ENCODE measurements around the gene GTF2F1.
"Not testable (repeated sequence)": the region's sequence is repeated elsewhere in the genome, so short reads cannot be mapped to it uniquely, and the experiment has no call there.

The GTF2F1 gene

GRCh38 chr19:6381030-6381750 is 11.8 kb downstream of the GTF2F1 start:
- DNase-seq: no peak

DNA sequence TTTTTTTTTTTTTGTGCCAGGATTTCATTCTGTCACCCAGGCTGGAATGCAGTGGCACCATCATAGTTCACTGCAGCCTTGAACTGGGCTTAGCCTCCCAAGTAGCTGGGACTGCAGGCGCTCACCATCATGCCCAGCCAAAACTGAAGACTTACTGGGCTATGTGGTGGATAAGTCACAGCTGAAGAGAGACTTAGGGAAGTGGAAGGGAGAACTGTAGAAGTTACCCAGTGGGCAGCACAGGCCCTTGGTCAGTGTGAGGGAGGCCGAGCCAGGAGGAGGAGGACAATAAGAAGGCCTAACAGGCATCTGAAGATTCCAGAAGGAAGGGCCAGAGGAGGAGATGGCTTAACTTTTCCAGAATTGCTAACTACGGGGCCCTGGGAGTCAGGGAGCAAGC is 13.2 kb downstream of the GTF2F1 start:
- no peak for DNase-seq

- no peak for DNase-seq
Measured at GRCh38 chr19:6378486-6378885, 14.5 kb downstream of the GTF2F1 start.

- no peak for DNase-seq
Measured at GRCh38 chr19:6378041-6378440, 14.9 kb downstream of the GTF2F1 start.

DNA sequence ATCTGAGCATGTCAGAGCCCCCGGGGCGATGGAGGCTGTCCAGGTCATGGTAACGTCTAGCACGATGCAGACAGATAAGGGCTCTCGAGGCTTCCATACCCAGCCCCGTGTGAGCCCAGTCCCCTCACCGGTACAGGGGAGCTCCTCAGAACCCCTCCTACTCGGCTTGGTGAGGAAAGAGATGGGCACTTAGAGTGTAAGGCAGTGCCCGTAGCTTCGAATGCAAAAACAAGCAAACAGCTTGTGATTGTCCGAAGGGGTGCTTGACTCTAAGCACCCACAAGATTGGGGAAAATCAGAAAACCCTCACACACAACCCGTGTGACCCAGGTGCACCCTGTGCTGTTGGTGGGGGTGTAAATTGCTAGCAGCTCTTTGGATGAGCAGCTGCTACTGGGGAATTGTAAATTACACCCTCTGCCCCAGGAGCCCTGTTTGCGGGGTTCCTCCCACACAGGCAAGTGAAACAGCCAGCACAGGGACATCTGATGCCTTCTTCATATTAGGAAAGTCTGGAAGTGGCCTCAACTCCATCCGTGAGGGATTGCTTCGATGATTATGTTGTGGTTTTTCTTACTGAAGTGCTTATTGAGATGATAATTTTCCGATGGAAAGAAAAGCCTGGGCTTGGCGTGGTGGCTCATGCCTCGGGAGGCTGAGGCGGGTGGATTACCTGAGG is 16.3 kb downstream of the GTF2F1 start:
- no peak for DNase-seq

GRCh38 chr19:6375411-6376010 is 17.5 kb downstream of the GTF2F1 start, which contains the start of gene PSPN:
TSS of gene PSPN (minus strand) at chr19:6375933. CDS start at chr19:6375849, 84 bp downstream.
- DNase-seq: no peak

DNA sequence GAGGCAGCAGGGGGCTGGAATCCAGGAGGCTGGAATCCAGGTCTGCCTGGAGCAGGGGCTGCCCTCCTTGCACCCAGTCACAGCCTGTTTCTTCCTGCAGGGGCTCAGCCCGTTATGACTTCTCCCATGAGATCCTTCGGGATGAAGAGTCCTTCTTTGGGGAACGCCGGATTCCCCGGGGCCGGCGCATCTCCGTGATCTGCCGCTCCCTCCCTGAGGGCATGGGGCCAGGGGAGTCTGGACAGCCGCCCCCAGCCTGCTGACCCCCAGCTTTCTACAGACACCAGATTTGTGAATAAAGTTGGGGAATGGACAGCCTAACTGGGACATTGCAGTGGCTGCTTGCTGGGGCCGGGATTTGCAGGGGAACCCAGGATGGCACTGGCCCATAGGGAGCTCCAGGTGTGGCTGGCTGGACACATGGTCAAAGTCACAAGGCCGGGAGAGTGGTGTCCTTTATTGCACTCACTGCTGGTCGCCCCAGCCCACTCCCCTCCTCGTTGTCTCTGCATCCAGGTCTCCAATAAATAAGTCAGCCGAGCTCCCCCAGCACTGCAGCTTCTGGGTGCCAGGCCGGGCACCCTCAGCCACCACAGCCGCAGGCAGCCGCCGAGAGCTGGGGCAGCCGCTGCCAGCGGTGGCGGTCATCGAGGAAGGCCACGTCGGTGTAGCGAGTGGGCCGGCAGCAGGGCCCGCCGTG is 18.1 kb downstream of the GTF2F1 start:
- no peak for DNase-seq

- DNase-seq: no peak
Measured at GRCh38 chr19:6374161-6374709, 18.7 kb downstream of the GTF2F1 start.

DNA sequence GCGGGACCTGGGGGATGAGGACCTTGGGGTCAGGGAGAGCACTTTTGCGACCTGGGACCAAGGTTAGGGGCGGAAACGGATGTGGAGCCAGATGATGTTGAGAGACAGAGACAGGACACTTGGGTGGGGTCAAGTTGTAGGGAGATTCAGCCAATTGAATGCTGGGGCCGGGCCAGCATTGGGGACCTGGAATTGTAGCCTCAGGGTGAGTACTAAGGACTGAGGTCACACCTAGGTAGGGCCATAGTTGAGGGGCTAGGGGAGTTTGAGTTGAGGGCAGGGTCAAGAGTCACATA is 19.2 kb downstream of the GTF2F1 start:
- no peak for DNase-seq

DNA sequence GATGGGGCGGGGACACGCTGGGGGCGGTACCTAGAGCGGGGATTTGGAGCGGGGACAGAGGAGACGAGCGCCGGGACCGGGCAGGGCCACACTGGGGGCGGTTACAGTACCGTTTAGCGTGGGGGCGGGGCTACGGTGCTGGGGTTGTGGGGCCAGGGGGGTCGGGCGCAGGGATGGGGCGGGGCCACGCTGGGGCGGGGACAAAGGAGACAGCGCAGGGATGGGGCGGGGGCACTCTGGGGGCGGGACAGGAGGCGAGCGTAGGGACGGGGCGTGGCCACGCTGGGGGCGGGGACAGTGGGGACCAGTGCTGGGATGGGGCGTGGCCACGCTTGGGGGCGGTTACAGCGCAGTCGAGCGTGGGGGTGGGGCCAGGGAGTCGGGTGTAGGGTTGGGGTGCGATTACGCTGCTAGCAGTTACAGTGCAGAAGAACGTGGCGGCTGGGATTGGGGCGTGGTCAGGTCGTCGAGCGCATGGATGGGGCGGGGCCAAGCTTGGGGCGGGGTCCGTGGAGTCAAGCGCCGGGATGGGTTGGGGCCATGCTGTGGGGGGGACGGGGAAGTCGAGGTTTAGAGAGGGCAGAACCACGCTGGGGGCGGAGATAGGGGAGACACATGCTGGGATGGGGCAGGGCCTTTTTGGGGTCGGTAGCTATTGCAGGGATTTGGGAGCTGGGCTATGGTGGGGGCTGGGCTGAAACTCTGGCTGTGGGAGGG is 19.7 kb downstream of the GTF2F1 start:
- peak; percentile 99 for DNase-seq

GRCh38 chr19:6372594-6373095 is 20.3 kb downstream of the GTF2F1 start, which contains the start of gene ALKBH7:
TSS of gene ALKBH7 (plus strand) at chr19:6372794. CDS start at chr19:6372821, 27 bp downstream.
- peak; percentile 96 for DNase-seq

- DNase-seq: no peak
Measured at GRCh38 chr19:6364353-6364752, 28.6 kb downstream of the GTF2F1 start.

DNA sequence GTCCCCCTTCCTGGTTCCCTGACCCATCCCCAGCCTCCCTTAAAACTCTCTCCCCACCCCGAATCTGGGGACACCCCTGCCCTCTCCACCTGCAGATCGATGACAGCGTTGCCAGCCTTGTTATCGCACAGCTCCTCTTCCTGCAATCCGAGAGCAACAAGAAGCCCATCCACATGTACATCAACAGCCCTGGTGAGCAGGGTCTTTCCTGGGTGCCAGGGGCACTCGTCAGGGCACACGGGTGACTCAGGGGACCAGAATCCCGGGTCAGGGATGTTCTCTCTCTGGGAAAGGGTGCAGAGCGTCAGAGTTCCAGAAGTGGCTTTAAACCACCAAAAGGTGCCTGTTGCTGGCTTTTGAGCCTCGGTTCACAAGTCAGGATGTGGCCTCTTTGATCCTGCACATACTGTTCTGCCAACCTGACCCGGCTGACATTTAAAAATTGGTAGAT is 30.6 kb downstream of the GTF2F1 start:
- no peak for DNase-seq

DNA sequence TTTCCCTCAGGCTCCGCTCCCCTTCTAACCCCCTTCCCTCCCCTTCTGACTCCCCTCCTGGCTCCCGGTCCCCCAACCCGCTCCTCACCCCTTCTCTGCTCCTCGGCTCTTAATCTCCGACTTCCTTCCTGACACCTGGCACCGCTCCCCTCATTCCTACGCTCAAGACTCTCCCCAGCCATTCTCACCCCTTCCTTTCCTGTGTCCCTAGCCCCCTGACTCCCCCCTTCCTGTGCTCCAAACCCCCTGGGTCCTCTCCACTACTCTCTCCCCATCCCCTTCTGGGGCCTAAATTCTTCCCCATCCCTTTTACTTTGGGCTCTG is 31.0 kb downstream of the GTF2F1 start:
- DNase-seq: no peak

DNA sequence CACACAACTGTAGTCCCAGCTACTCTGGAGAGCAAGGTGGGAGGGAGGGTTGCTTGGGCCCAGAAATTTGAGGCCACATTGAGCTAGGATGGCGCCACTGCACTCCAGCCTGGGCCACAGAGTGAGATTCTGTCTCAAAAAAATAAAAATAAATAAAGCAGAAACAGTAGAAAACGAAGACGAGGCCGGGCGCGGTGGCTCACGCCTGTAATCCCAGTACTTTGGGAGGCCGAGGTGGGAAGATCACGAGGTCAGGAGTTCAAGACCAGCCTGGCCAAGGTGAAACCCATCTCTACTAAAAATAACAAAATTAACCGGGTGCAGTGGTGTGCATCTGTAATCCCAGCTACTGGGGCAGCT is 32.1 kb downstream of the GTF2F1 start:
- not testable (repeated sequence) for DNase-seq

DNA sequence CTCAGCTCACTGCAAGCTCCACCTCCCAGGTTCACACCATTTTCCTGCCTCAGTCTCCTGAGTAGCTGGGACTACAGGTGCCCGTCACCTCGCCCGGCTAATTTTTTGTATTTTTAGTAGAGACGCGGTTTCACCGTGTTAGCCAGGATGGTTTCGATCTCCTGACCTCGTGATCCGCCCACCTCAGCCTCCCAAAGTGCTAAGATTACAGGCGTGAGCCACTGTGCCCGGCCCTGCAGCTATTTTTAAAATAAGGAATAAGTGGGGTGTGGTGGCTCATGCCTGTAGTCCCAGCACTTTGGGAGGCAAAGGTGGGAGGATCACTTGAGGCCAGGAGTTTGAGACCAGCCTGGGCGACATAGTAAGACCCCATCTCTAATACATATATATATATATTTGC is 32.5 kb downstream of the GTF2F1 start:
- DNase-seq: not testable (repeated sequence)

GRCh38 chr19:6359568-6360341 is 33.2 kb downstream of the GTF2F1 start:
- no peak for DNase-seq

DNA sequence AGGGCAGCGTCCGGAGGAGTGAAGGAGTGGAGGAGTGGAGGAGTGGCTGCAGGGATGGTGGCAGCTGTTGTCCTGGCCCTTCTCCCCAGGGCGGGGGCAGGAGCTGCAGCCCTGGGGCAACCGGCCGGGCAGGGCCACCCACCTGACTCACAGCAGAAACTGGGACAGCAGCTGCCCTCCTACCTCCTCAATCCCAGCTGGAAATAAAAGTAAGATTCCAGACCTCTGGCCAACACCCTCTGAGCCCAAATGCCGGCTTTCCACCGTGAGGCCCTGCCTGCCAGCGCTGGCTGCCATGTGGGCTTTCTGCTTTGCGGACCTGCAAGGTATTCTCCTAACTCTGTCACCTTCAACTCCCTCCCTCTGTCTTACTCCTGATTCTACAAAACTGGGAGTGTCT is 35.0 kb downstream of the GTF2F1 start:
- DNase-seq: no peak

DNA sequence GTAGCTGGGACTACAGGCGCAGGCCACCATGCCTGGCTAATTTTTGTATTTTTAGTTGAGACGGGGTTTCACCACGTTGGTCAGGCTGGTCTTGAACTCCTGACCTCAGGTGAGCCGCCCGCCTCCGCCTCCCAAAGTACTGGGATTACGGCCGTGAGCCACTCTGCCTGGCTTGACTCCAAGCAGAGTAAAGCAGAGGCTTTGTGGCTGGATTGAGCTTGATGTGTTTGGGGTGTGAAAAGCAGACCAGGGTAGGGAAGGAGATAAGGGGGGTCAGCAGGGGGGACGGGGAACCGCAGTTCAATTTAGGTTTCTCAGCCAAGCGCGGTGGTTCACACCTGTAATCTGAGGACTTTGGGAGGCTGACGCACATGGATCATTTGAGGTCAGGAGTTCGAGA is 35.8 kb downstream of the GTF2F1 start:
- no peak for DNase-seq

DNA sequence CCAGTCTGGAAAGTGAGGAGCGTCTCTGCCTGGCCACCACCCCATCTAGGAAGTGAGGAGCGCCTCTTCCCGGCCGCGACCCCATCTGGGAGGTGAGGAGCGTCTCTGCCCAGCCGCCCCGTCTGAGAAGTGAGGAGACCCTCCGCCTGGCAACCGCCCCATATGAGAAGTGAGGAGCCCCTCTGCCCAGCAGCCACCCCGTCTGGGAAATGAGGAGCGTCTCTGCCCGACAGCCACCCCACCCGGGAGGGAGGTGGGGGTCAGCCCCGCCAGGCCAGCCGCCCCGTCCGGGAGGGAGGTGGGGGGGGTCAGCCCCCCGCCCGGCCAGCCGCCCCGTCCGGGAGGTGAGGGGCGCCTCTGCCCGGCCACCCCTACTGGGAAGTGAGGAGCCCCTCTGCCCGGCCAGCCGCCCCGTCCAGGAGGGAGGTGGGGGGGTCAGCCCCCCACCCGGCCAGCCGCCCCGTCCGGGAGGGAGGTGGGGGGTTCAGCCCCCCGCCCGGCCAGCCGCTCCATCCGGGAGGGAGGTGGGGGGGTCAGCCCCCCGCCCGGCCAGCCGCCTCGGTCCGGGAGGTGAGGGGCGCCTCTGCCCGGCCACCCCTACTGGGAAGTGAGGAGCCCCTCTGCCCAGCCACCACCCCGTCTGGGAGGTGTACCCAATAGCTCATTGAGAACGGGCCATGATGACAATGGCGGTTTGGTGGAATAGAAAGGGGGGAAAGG is 37.5 kb downstream of the GTF2F1 start:
- DNase-seq: not testable (repeated sequence)

GRCh38 chr19:6354098-6354674 is 38.8 kb downstream of the GTF2F1 start:
- no peak for DNase-seq
